K562 (cell line): Measurements from ENCODE around the gene TRABD. TPM values are rescaled to one million over a fixed set of nuclear protein-coding genes. Genes with fewer than 3 reads are reported as not detected.

Experiments used
- ATAC-seq: fragments of 200-7000 bp; cut with Tn5 transposase; 3 replicates; pipeline ENCODE4 v1.9.1; 2020; ENCODE audit warnings: moderate library complexity
- BruUV-seq: library from RNA; stranded (reverse); fragments of 400-500 nt; replicated peaks from 2 replicates; lab custom pipeline; 2021; lab: Mats Ljungman, UMichigan
- CTCF ChIA-PET: fragments of 300-600 bp; formaldehyde crosslinking; extraction: SDS; loops from one replicate; lab custom pipeline; 2021; ENCODE audit warnings: low intra/inter-chr PET ratio; lab: Yijun Ruan, JAX
- POLR2A ChIA-PET: fragments of 300-600, 350-650 bp; sonication (Branson Sonifier 250); formaldehyde crosslinking; extraction: SDS; loops from one replicate; lab custom pipeline; 2021; ENCODE audit warnings: antibody characterized with exemption, inconsistent platforms; lab: Yijun Ruan, JAX
- DNase-seq, 4 experiments: peaks; one replicate each; pipeline versions ENCODE4 v3.0.0 to v3.0.0-alpha.2; 2011 to 2018; ENCODE audit warnings: low spot score in 3 of 4, mixed read lengths in 3 of 4; ENCODE audit errors: extremely low read depth in 1 of 4
- FAIRE-seq: peaks from 2 replicates; lab custom pipeline; 2011; peaks lifted over from hg19 to GRCh38; lab: Jason Lieb, UNC
- H2AFZ ChIP-seq: 2 replicates; pipeline ENCODE4 v1.6.0; 2011; ENCODE audit warnings: low read depth, low read length, control low read depth, inconsistent platforms
- H3K27ac ChIP-seq: fragments of 200-600 bp; 3 replicates; pipeline ENCODE4 v1.8.0; 2011; ENCODE audit warnings: low read depth, mild to moderate bottlenecking, control low read depth, inconsistent platforms, low read length, moderate library complexity, mixed read lengths; ENCODE audit errors: extremely low read depth
- H3K27me3 ChIP-seq, 2 experiments: fragments of 300-600 bp in 1 of 2; 2 replicates in 1 of 2; 3 replicates in 1 of 2; pipeline versions ENCODE4 v1.6.0 to v1.8.0; 2011; ENCODE audit warnings: inconsistent platforms in 2 of 2, low read length in 2 of 2, mild to moderate bottlenecking in 1 of 2, mixed read lengths in 1 of 2, moderate library complexity in 1 of 2; ENCODE audit not compliant: control insufficient read depth in 2 of 2, insufficient read depth in 2 of 2
- H3K36me3 ChIP-seq: fragments of 300-600 bp; 3 replicates; pipeline ENCODE4 v1.8.0; 2011; ENCODE audit warnings: mild to moderate bottlenecking, low read length, inconsistent platforms; ENCODE audit not compliant: control insufficient read depth, insufficient read depth
- H3K4me1 ChIP-seq, 2 experiments: fragments of 200-600 bp in 1 of 2; replicated peaks in 1 of 2; 2 replicates in 1 of 2; 3 replicates in 1 of 2; pipeline versions ENCODE4 v1.5.1 to v1.8.0; 2011; ENCODE audit warnings: inconsistent platforms in 2 of 2, low read length in 2 of 2, mild to moderate bottlenecking in 1 of 2, mixed read lengths in 1 of 2, moderate library complexity in 1 of 2; ENCODE audit not compliant: control insufficient read depth in 2 of 2, insufficient read depth in 2 of 2
- H3K4me2 ChIP-seq: 2 replicates; pipeline ENCODE4 v1.6.1; 2011; ENCODE audit warnings: low read length, control low read depth, inconsistent platforms, mixed read lengths; ENCODE audit not compliant: insufficient read depth
- H3K4me3 ChIP-seq: fragments of 200-600 bp; sonication (generic), shearing (Covaris generic); 2 replicates; pipeline ENCODE4 v1.5.1; 2016; ENCODE audit warnings: control low read depth, inconsistent platforms
- H3K79me2 ChIP-seq: fragments of 200-600 bp; 3 replicates; pipeline ENCODE4 v1.8.0; 2011; ENCODE audit warnings: low read length, inconsistent platforms; ENCODE audit not compliant: control insufficient read depth, insufficient read depth
- H3K9ac ChIP-seq, 2 experiments: 2 replicates each; pipeline versions ENCODE4 v1.6.0 to v1.6.1; 2011; ENCODE audit warnings: low read depth in 2 of 2, low read length in 2 of 2, control low read depth in 1 of 2, inconsistent platforms in 1 of 2, mild to moderate bottlenecking in 1 of 2, mixed read lengths in 1 of 2; ENCODE audit not compliant: insufficient read depth in 1 of 2
- H3K9me1 ChIP-seq: one replicate; pipeline ENCODE4 v1.6.0; 2011; ENCODE audit warnings: inconsistent platforms, mild to moderate bottlenecking, low read length, moderate library complexity; ENCODE audit not compliant: control insufficient read depth, insufficient read depth
- H3K9me3 ChIP-seq: replicated peaks from 2 replicates; pipeline ENCODE4 v1.5.1; 2011; ENCODE audit warnings: low read depth, low read length, inconsistent platforms; ENCODE audit not compliant: control insufficient read depth, insufficient read depth
- H4K20me1 ChIP-seq: replicated peaks from 2 replicates; pipeline ENCODE4 v1.6.1; 2011; ENCODE audit warnings: low read length, inconsistent platforms, mixed read lengths; ENCODE audit not compliant: control insufficient read depth, insufficient read depth
- ADNP ChIP-seq: fragments of 200-800 bp; sonication (Bioruptor generic); IDR thresholded peaks from 2 replicates; pipeline ENCODE4 v1.6.1; 2016; ENCODE audit warnings: missing genetic modification characterization, missing compliant biosample characterization
- HMGN3 ChIP-seq: IDR thresholded peaks from 2 replicates; pipeline ENCODE4 v1.6.1; 2011; ENCODE audit warnings: borderline replicate concordance, low read depth, mild to moderate bottlenecking, mixed read lengths, low read length; ENCODE audit not compliant: insufficient read length; ENCODE audit errors: extremely low read depth
- POLR2G ChIP-seq: fragments of 200-400 bp; formaldehyde crosslinking; IDR thresholded peaks from 2 replicates; pipeline ENCODE4 v1.6.1; 2017; ENCODE audit warnings: low read depth, mild to moderate bottlenecking, antibody characterized with exemption, low read length, moderate library complexity
- TAF1 ChIP-seq: IDR thresholded peaks from 2 replicates; pipeline ENCODE4 v1.6.1; 2011; ENCODE audit warnings: mild to moderate bottlenecking, low read length, moderate library complexity; ENCODE audit not compliant: insufficient read depth, control insufficient read depth, severe bottlenecking; ENCODE audit errors: extremely low read depth
- ZBTB1 ChIP-seq: sonication (generic); formaldehyde crosslinking; IDR thresholded peaks from 2 replicates; pipeline ENCODE4 v1.8.1; 2023; ENCODE audit warnings: missing genetic modification reagents, low read depth, mild to moderate bottlenecking, borderline replicate concordance
- ZFX ChIP-seq: sonication (generic); formaldehyde crosslinking; IDR thresholded peaks from 2 replicates; pipeline ENCODE4 v1.8.0; 2022; ENCODE audit warnings: mild to moderate bottlenecking, missing genetic modification reagents, moderate library complexity
- WGBS: fragments of 100-300 bp; shearing (Covaris generic); methylation state at CpG from one replicate; pipeline ENCODE4 v1.1.6; 2016; ENCODE audit warnings: low coverage, mixed read lengths; ENCODE audit not compliant: insufficient coverage; ENCODE audit errors: missing lambda C conversion rate; 5-methylcytosine and 5-hydroxymethylcytosine counted together
- in situ Hi-C: fragments of 300-500 bp; cut with MboI; formaldehyde crosslinking; loops from 4 replicates; pipeline ENCODE4 v1.15.0; 2018; ENCODE audit warnings: inconsistent platforms, mixed read lengths
- intact Hi-C: fragments of 100-400 bp; cut with micrococcal nuclease; formaldehyde crosslinking; loops from 2 replicates; pipeline ENCODE4 v1.14.2; 2022
- polyA plus RNA-seq, 8 experiments: library from polyadenylated mRNA; depleted of rRNA in 4 of 8; stranded (reverse) in 5 of 8; unstranded in 3 of 8; fragments of >200 nt; fragmentation: Nextera tagmentation in 2 of 8; fragmentation: Illumina TruSeq in 1 of 8; extraction: Ambion mirVana in 2 of 8; extraction: Trizol in 1 of 8; gene quantifications; 2 replicates each; pipeline versions ENCODE4 v1.2.1 to v1.2.3, GENCODE V29; 2011 to 2014; ENCODE audit warnings: inconsistent platforms in 1 of 8, missing spikeins in 1 of 8
- total RNA-seq, 7 experiments: library from RNA; depleted of rRNA in 6 of 7; stranded (reverse); fragments of >200 nt in 6 of 7; fragmentation: Illumina TruSeq in 2 of 7; extraction: Trizol in 2 of 7; gene quantifications; 2 replicates each; pipeline versions ENCODE4 v1.2.1 to v1.2.3, GENCODE V29; 2011 to 2021; ENCODE audit warnings: low replicate concordance in 1 of 7
- TF ChIP-seq, protein P1 (sequence below): sonication (generic); formaldehyde crosslinking; IDR thresholded peaks from 2 replicates; pipeline ENCODE4 v1.8.0; 2023; ENCODE audit warnings: missing genetic modification reagents, mild to moderate bottlenecking, borderline replicate concordance

TRABD gene
- total and polyA plus RNA-seq, 9 of the 15 experiments (the other 6 are each of a cell fraction or from before 2014, with no cell fraction given), result 0.08 to 62.9 (median 14.0) TPM

- peak; percentile 14; the same call in 1 of the 2 replicates for TF ChIP-seq POLR2G
- TF ChIP-seq HMGN3, result no peak
- 94% methylated on average over 13 of the region's 63 CpGs for WGBS
- Histone ChIP-seq H3K4me1 (peaks cover 10 to 77% of the 10 kb centered on the region in 2 experiments), H4K20me1 (peaks cover 5% of the 10 kb centered on the region; the same call in 1 of the 2 replicates), H3K79me2 (peaks cover 32% of the 10 kb centered on the region), H2AFZ (0 out of 2 replicates have a peak overlapping the region, but pooled peaks have one; percentile 91), H3K36me3 (peaks cover 12% of the 10 kb centered on the region; the same call in 1 of the 3 replicates), H3K27me3 (no peaks in the 10 kb centered on the region), H3K9me3 (no peaks in the 10 kb centered on the region), H3K27ac (peak overlapping the region; percentile 80), H3K4me2 (peak overlapping the region; percentile 72; the same call in 1 of the 2 replicates), H3K9ac (peak overlapping the region; percentile 68 to 91; a peak in 3 of 4 replicates), H3K9me1 (no peaks in the 10 kb centered on the region), H3K4me3 (peak overlapping the region; percentile 22; the same call in 1 of the 2 replicates)
- POLR2A ChIA-PET, result interaction anchor here (1.1 to 1.6 kb wide), 2 partner anchors 10 to 14 kb away, joined by 4 to 7 read pairs; partner anchors contain the start of gene PANX2
- intact Hi-C loops, result no loop called here
- in situ Hi-C loops, result no loop called here
- no peak for DNase-seq
- CTCF ChIA-PET, result no interaction called here
- FAIRE-seq, result no peak
- BruUV-seq, result no TSS peak
- no peak for ATAC-seq
Measured at GRCh38 chr22:50184902-50185374, 775 bp upstream of the TRABD start.

GRCh38 chr22:50186181-50186714 lies 535 bp downstream of the TRABD start:
- Histone ChIP-seq H3K4me2 (peak overlapping the region; percentile 74), H2AFZ (no peak overlapping the region), H3K27ac (peak overlapping the region; percentile 74), H3K79me2 (peaks cover 45% of the 10 kb centered on the region), H4K20me1 (peaks cover 8% of the 10 kb centered on the region; the same call in 1 of the 2 replicates), H3K9me1 (peaks cover 7% of the 10 kb centered on the region), H3K36me3 (peaks cover 13% of the 10 kb centered on the region; the same call in 1 of the 3 replicates), H3K4me1 (peaks cover 19 to 83% of the 10 kb centered on the region in 2 experiments), H3K9ac (peak overlapping the region; percentile 69 to 95), H3K27me3 (no peaks in the 10 kb centered on the region), H3K9me3 (no peaks in the 10 kb centered on the region), H3K4me3 (peak overlapping the region; percentile 64)
- DNase-seq, result peak in 2 of 4 experiments; percentile 52 to 56
- BruUV-seq, result no TSS peak
- CTCF ChIA-PET, result no interaction called here
- POLR2A ChIA-PET, result interaction anchor here (1.2 kb wide), 1 partner anchor 13 kb away, joined by 3 read pairs; no protein-coding TSS in a partner anchor
- WGBS, result no CpG with 5 or more reads among the region's 47 CpGs
- peak; percentile 3; the same call in 1 of the 3 replicates for ATAC-seq
- FAIRE-seq, result no peak
- in situ Hi-C loops (no loop called here), intact Hi-C loops (no loop called here)
- TF ChIP-seq ZBTB1 (0 out of 2 replicates have a peak, but pooled peaks have one; percentile 46), TAF1 (peak; percentile 7), ADNP (tag) (no peak), ZFX (CRISPR knock-in tag) (peak; percentile 23; the same call in 1 of the 2 replicates)
- TF ChIP-seq, protein P1, sequence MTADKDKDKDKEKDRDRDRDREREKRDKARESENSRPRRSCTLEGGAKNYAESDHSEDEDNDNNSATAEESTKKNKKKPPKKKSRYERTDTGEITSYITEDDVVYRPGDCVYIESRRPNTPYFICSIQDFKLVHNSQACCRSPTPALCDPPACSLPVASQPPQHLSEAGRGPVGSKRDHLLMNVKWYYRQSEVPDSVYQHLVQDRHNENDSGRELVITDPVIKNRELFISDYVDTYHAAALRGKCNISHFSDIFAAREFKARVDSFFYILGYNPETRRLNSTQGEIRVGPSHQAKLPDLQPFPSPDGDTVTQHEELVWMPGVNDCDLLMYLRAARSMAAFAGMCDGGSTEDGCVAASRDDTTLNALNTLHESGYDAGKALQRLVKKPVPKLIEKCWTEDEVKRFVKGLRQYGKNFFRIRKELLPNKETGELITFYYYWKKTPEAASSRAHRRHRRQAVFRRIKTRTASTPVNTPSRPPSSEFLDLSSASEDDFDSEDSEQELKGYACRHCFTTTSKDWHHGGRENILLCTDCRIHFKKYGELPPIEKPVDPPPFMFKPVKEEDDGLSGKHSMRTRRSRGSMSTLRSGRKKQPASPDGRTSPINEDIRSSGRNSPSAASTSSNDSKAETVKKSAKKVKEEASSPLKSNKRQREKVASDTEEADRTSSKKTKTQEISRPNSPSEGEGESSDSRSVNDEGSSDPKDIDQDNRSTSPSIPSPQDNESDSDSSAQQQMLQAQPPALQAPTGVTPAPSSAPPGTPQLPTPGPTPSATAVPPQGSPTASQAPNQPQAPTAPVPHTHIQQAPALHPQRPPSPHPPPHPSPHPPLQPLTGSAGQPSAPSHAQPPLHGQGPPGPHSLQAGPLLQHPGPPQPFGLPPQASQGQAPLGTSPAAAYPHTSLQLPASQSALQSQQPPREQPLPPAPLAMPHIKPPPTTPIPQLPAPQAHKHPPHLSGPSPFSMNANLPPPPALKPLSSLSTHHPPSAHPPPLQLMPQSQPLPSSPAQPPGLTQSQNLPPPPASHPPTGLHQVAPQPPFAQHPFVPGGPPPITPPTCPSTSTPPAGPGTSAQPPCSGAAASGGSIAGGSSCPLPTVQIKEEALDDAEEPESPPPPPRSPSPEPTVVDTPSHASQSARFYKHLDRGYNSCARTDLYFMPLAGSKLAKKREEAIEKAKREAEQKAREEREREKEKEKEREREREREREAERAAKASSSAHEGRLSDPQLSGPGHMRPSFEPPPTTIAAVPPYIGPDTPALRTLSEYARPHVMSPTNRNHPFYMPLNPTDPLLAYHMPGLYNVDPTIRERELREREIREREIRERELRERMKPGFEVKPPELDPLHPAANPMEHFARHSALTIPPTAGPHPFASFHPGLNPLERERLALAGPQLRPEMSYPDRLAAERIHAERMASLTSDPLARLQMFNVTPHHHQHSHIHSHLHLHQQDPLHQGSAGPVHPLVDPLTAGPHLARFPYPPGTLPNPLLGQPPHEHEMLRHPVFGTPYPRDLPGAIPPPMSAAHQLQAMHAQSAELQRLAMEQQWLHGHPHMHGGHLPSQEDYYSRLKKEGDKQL (CRISPR knock-in tag), result no peak
